HEK293T (cell line): Measurements from ENCODE around the gene RNF146.

Experiments used
- ELF4 ChIP-seq: fragments of 450-650 bp; IDR thresholded peaks from 2 replicates; pipeline ENCODE4 v1.6.1; 2017; ENCODE audit warnings: antibody characterized with exemption
- FOXM1 ChIP-seq: fragments of 450-650 bp; IDR thresholded peaks from 2 replicates; pipeline ENCODE4 v1.6.1; 2017; ENCODE audit warnings: mild to moderate bottlenecking, borderline replicate concordance
- SUZ12 ChIP-seq: fragments of 450-650 bp; IDR thresholded peaks from 2 replicates; pipeline ENCODE4 v1.6.1; 2016; ENCODE audit warnings: mild to moderate bottlenecking
- TARDBP ChIP-seq: fragments of 450-650 bp; IDR thresholded peaks from 2 replicates; pipeline ENCODE4 v1.6.1; 2016

DNA sequence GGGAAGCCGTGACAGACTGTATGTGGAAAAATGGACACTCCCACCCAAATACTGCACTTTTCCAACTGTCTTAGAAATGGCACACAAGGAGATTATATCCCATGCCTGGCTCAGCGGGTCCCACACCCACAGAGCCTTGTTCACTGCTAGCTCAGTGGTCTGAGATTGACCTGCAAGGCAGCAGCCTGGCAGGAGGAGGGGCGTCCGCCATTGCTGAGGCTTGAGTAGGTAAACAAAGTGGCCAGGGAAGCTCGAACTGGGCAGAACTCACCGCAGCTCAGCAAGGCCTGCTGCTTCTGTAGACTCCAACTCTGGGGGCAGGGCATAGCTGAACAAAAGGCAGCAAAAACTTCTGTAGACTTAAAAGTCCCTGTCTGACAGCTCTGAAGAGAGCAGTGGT, 11.4 kb upstream of the RNF146 start:
- no peak for TF ChIP-seq ELF4
- TF ChIP-seq FOXM1 = no peak
- no peak for TF ChIP-seq SUZ12
- no peak for TF ChIP-seq TARDBP
